SK-N-SH treated with all-trans-retinoic acid at 6 μM for 48 hours (cell line): Measurements from ENCODE around the gene STAG1.
"Not testable (repeated sequence)": the region's sequence is repeated elsewhere in the genome, so short reads cannot be mapped to it uniquely, and the experiment has no call there.

Source experiments
- ATAC-seq: fragments of 200-7000 bp; cut with Tn5 transposase; 3 replicates; pipeline ENCODE4 v1.9.1; 2020; ENCODE audit warnings: mild to moderate bottlenecking, moderate library complexity
- ARNTL ChIP-seq: fragments of 450-650 bp; formaldehyde crosslinking; IDR thresholded peaks from 2 replicates; pipeline ENCODE4 v1.5.0; 2020; ENCODE audit warnings: low read depth, mild to moderate bottlenecking, moderate library complexity, borderline replicate concordance
- BACH2 ChIP-seq: fragments of 250-450 bp; sonication (Bioruptor Pico); IDR thresholded peaks from 2 replicates; pipeline ENCODE4 v1.9.0; 2021; ENCODE audit warnings: mild to moderate bottlenecking, borderline replicate concordance
- CSDC2 ChIP-seq: fragments of 250-450 bp; sonication (Bioruptor Pico); IDR thresholded peaks from 2 replicates; pipeline ENCODE4 v1.5.0; 2020; ENCODE audit warnings: mild to moderate bottlenecking, moderate library complexity
- CSRNP3 ChIP-seq: fragments of 250-450 bp; sonication (Bioruptor Pico); IDR thresholded peaks from 2 replicates; pipeline ENCODE4 v1.5.1; 2021; ENCODE audit warnings: mild to moderate bottlenecking, moderate library complexity
- ESRRG ChIP-seq: fragments of 250-450 bp; sonication (Bioruptor Pico); IDR thresholded peaks from 2 replicates; pipeline ENCODE4 v1.6.1; 2021; ENCODE audit warnings: mild to moderate bottlenecking
- GLIS3 ChIP-seq: fragments of 250-450 bp; sonication (Bioruptor Pico); IDR thresholded peaks from 2 replicates; pipeline ENCODE4 v1.5.0; 2020; ENCODE audit warnings: mild to moderate bottlenecking, moderate library complexity
- ISL1 ChIP-seq: fragments of 250-450 bp; sonication (Bioruptor Pico); IDR thresholded peaks from 2 replicates; pipeline ENCODE4 v2.1.2; 2022; ENCODE audit warnings: mild to moderate bottlenecking, moderate library complexity
- OSR1 ChIP-seq: fragments of 250-450 bp; sonication (Bioruptor Pico); IDR thresholded peaks from 2 replicates; pipeline ENCODE4 v1.8.0; 2022; ENCODE audit warnings: moderate library complexity, mild to moderate bottlenecking, inconsistent platforms
- PATZ1 ChIP-seq: fragments of 250-450 bp; sonication (Bioruptor Pico); IDR thresholded peaks from 2 replicates; pipeline ENCODE4 v1.8.0; 2020; ENCODE audit warnings: mild to moderate bottlenecking, moderate library complexity, borderline replicate concordance
- RARB ChIP-seq: fragments of 250-450 bp; sonication (Bioruptor Pico); IDR thresholded peaks from 2 replicates; pipeline ENCODE4 v1.8.0; 2021; ENCODE audit warnings: mild to moderate bottlenecking, moderate library complexity
- SNAI2 ChIP-seq: fragments of 250-450 bp; sonication (Bioruptor Pico); IDR thresholded peaks from 2 replicates; pipeline ENCODE4 v1.5.0; 2020; ENCODE audit warnings: mild to moderate bottlenecking, moderate library complexity
- TCF4 ChIP-seq: fragments of 250-450 bp; sonication (Bioruptor Pico); IDR thresholded peaks from 2 replicates; pipeline ENCODE4 v1.8.0; 2021; ENCODE audit warnings: mild to moderate bottlenecking, moderate library complexity, borderline replicate concordance
- TOX ChIP-seq: fragments of 250-450 bp; sonication (Bioruptor Pico); IDR thresholded peaks from 2 replicates; pipeline ENCODE4 v1.8.0; 2021; ENCODE audit warnings: mild to moderate bottlenecking, moderate library complexity, borderline replicate concordance
- TSHZ2 ChIP-seq: fragments of 250-450 bp; sonication (Bioruptor Pico); IDR thresholded peaks from 2 replicates; pipeline ENCODE4 v1.5.0; 2020; ENCODE audit warnings: mild to moderate bottlenecking, moderate library complexity
- ZC3H10 ChIP-seq: fragments of 250-450 bp; sonication (Bioruptor Pico); IDR thresholded peaks from 2 replicates; pipeline ENCODE4 v1.5.1; 2021; ENCODE audit warnings: mild to moderate bottlenecking, moderate library complexity
- ZFP3 ChIP-seq: fragments of 250-450 bp; sonication (Bioruptor Pico); IDR thresholded peaks from 2 replicates; pipeline ENCODE4 v1.5.0; 2020; ENCODE audit warnings: mild to moderate bottlenecking, moderate library complexity
- ZFP30 ChIP-seq: fragments of 450-650 bp; formaldehyde crosslinking; IDR thresholded peaks from 2 replicates; pipeline ENCODE4 v1.5.0; 2022; ENCODE audit warnings: mild to moderate bottlenecking, moderate library complexity
- ZNF565 ChIP-seq: fragments of 450-650 bp; formaldehyde crosslinking; conservative IDR thresholded peaks from 2 replicates; pipeline ENCODE4 v1.5.0; 2020; ENCODE audit warnings: low read depth, mild to moderate bottlenecking, moderate library complexity
- ZNF70 ChIP-seq: fragments of 450-650 bp; formaldehyde crosslinking; IDR thresholded peaks from 2 replicates; pipeline ENCODE4 v1.5.0; 2020; ENCODE audit warnings: mild to moderate bottlenecking, moderate library complexity
- ZNF8 ChIP-seq: fragments of 450-650 bp; formaldehyde crosslinking; IDR thresholded peaks from 2 replicates; pipeline ENCODE4 v1.5.0; 2020; ENCODE audit warnings: mild to moderate bottlenecking, moderate library complexity

STAG1 gene

GRCh38 chr3:136672457-136672856, 79.7 kb downstream of the STAG1 start (continued):
- TF ChIP-seq TCF4 (CRISPR knock-in tag), result no peak
- no peak for TF ChIP-seq ZNF8 (CRISPR knock-in tag)
- no peak for TF ChIP-seq CSDC2 (CRISPR knock-in tag)
- no peak for TF ChIP-seq PATZ1 (CRISPR knock-in tag)
- TF ChIP-seq ZFP3, result no peak

- ATAC-seq, result peak; percentile 85
- no peak for TF ChIP-seq ISL1 (CRISPR knock-in tag)
- no peak for TF ChIP-seq RARB (CRISPR knock-in tag)
- TF ChIP-seq ARNTL (CRISPR knock-in tag), result no peak
- no peak for TF ChIP-seq ZFP30 (CRISPR knock-in tag)
- no peak for TF ChIP-seq GLIS3 (CRISPR knock-in tag)
These were observed 80.3 kb downstream of the STAG1 start for GRCh38 chr3:136671921-136672320.

- no peak for ATAC-seq
- TF ChIP-seq ZNF8 (CRISPR knock-in tag), result no peak
- TF ChIP-seq ZFP3, result peak; percentile 95
These were observed 82.0 kb downstream of the STAG1 start for GRCh38 chr3:136670166-136670565.

- TF ChIP-seq ESRRG (CRISPR knock-in tag), result no peak
- no peak for TF ChIP-seq ZNF8 (CRISPR knock-in tag)
- no peak for TF ChIP-seq TOX (CRISPR knock-in tag)
- no peak for TF ChIP-seq TCF4 (CRISPR knock-in tag)
- no peak for TF ChIP-seq CSDC2 (CRISPR knock-in tag)
- no peak for TF ChIP-seq CSRNP3 (CRISPR knock-in tag)
- TF ChIP-seq ZC3H10 (CRISPR knock-in tag), result no peak
- no peak for TF ChIP-seq ZFP30 (CRISPR knock-in tag)
- TF ChIP-seq PATZ1 (CRISPR knock-in tag), result no peak
- TF ChIP-seq BACH2 (CRISPR knock-in tag), result no peak
- TF ChIP-seq OSR1 (CRISPR knock-in tag), result no peak
- TF ChIP-seq ZNF70, result no peak
- TF ChIP-seq RARB (CRISPR knock-in tag), result no peak
- TF ChIP-seq ZNF565, result no peak
- TF ChIP-seq GLIS3 (CRISPR knock-in tag), result no peak
- TF ChIP-seq SNAI2 (CRISPR knock-in tag), result no peak
- ATAC-seq, result no peak
These were observed 85.1 kb downstream of the STAG1 start for GRCh38 chr3:136667081-136667480.

GRCh38 chr3:136666301-136666700, 85.9 kb downstream of the STAG1 start:
- not testable (repeated sequence) for ATAC-seq

GRCh38 chr3:136664771-136665170, 87.4 kb downstream of the STAG1 start:
- TF ChIP-seq OSR1 (CRISPR knock-in tag), result no peak
- no peak for TF ChIP-seq ZNF70
- no peak for TF ChIP-seq TSHZ2 (CRISPR knock-in tag)
- no peak for TF ChIP-seq PATZ1 (CRISPR knock-in tag)
- TF ChIP-seq ZNF565, result no peak
- no peak for TF ChIP-seq ZNF8 (CRISPR knock-in tag)
- no peak for ATAC-seq
